GM12891 (cell line): ENCODE data around the gene GSC2.

Experiments
- PAX5 ChIP-seq: IDR thresholded peaks from 2 replicates; pipeline ENCODE4 v1.6.1; 2011; ENCODE audit warnings: low read length, moderate library complexity, mild to moderate bottlenecking; ENCODE audit not compliant: insufficient read depth, severe bottlenecking
- POLR2A ChIP-seq: IDR thresholded peaks from 2 replicates; pipeline ENCODE4 v1.6.1; 2011; ENCODE audit warnings: low read depth, low read length, control low read depth
- POLR2AphosphoS5 ChIP-seq: IDR thresholded peaks from 2 replicates; pipeline ENCODE4 v1.6.1; 2011; ENCODE audit warnings: low read depth, low read length, control low read depth
- POU2F2 ChIP-seq: IDR thresholded peaks from 2 replicates; pipeline ENCODE4 v1.6.1; 2011; ENCODE audit warnings: low read depth, mild to moderate bottlenecking, control low read depth, low read length, moderate library complexity
- TAF1 ChIP-seq: IDR thresholded peaks from 2 replicates; pipeline ENCODE4 v1.6.1; 2011; ENCODE audit warnings: low read depth, low read length, control low read depth

- TF ChIP-seq POLR2A (no peak), POLR2AphosphoS5 (no peak), TAF1 (no peak), PAX5 (no peak), POU2F2 (no peak)
Measured at GRCh38 chr22:19121631-19122142, 28.4 kb downstream of the GSC2 start.
